ENCODE measurements around the gene PIEZO2. TPM values are rescaled to one million over a fixed set of nuclear protein-coding genes. Genes with fewer than 3 reads are reported as not detected.
"Not testable (repeated sequence)": the region's sequence is repeated elsewhere in the genome, so short reads cannot be mapped to it uniquely, and the experiment has no call there.

PIEZO2 gene
- total and polyA plus RNA-seq, 12 donors = 0.07 to 1.4 (median 0.25) TPM; not detected in 1

- Histone ChIP-seq H3K4me3 (no peak overlapping the region), H3K27ac (no peak overlapping the region), H3K27me3 (no peaks in the 10 kb centered on the region), H3K9me3 (peaks cover 0 to 8% (median 3%) of the 10 kb centered on the region in 11 donors), H3K4me1 (peaks cover 0 to 18% (median 5%) of the 10 kb centered on the region in 9 donors), H3K36me3 (no peaks in the 10 kb centered on the region)
- no peak for DNase-seq
- intact Hi-C loops (cut with DNase I) = no loop called here
- 68 to 73% methylated on average over 6 of the region's 6 CpGs for WGBS, 2 donors
- ATAC-seq = no peak
- TF ChIP-seq, protein P1, sequence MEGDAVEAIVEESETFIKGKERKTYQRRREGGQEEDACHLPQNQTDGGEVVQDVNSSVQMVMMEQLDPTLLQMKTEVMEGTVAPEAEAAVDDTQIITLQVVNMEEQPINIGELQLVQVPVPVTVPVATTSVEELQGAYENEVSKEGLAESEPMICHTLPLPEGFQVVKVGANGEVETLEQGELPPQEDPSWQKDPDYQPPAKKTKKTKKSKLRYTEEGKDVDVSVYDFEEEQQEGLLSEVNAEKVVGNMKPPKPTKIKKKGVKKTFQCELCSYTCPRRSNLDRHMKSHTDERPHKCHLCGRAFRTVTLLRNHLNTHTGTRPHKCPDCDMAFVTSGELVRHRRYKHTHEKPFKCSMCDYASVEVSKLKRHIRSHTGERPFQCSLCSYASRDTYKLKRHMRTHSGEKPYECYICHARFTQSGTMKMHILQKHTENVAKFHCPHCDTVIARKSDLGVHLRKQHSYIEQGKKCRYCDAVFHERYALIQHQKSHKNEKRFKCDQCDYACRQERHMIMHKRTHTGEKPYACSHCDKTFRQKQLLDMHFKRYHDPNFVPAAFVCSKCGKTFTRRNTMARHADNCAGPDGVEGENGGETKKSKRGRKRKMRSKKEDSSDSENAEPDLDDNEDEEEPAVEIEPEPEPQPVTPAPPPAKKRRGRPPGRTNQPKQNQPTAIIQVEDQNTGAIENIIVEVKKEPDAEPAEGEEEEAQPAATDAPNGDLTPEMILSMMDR (IDR thresholded peaks at IDR 0.05) = no peak
Observed at GRCh38 chr18:10939822-10940221, 209.5 kb downstream of the PIEZO2 start.

- TF ChIP-seq, protein P1 (IDR thresholded peaks at IDR 0.05) = no peak
- Histone ChIP-seq H3K9me3 (no peaks in the 10 kb centered on the region), H3K4me3 (no peak overlapping the region), H3K4me1 (peaks cover 0 to 18% (median 5%) of the 10 kb centered on the region in 9 donors), H3K27ac (no peak overlapping the region), H3K36me3 (no peaks in the 10 kb centered on the region), H3K27me3 (no peaks in the 10 kb centered on the region)
- WGBS, 2 donors = 60 to 65% methylated on average over 6 of the region's 6 CpGs
- intact Hi-C loops (cut with DNase I) = no loop called here
- no peak for ATAC-seq
- no peak for DNase-seq
Observed at GRCh38 chr18:10937743-10938640, 211.4 kb downstream of the PIEZO2 start.

DNA sequence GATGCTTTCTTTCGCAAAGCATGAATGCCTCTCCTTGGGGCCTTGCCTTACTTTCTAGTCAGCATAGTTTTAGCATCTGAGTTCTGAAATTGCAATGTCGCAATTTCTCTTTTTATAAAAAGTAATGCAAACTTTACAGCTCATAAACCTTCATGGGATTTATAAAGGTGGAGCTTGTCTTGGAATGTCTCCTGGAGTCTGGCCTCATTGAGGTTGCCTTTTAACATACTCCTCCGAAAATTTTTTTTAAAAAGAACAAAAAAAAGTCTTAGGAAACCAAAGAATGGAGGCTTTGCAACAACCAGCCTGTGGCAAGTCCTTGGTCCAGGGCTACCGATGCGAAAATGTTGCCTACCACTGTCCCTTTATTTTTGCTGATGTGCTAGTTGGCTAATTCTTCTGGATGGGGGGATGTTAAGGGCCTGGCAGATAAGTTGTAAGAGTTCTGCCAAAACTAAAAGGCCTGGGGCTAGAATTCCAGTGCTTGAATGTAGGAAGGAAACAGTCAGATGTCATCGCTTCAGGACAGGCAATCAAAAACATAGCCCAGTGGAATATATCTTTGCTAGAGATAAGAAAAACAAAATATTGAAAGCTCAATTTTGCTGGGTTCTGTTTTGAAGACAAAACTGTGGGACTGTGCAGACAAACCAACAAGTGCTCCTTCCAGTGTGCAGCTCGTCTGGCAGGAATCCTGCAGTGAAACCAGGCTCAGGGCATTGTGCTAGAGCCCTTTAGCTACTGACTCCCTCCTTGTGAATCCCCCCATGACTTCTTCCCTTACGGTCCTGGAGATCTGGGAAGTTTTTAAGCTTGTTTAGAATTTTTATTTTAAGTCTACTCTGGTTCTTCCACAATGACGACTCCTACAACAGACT lies 213.0 kb downstream of the PIEZO2 start:
- Histone ChIP-seq H3K4me3 (no peak overlapping the region), H3K36me3 (no peaks in the 10 kb centered on the region), H3K4me1 (peaks cover 0 to 18% (median 5%) of the 10 kb centered on the region in 9 donors), H3K9me3 (no peaks in the 10 kb centered on the region), H3K27ac (no peak overlapping the region), H3K27me3 (peaks cover 0 to 4% (median 0%) of the 10 kb centered on the region in 7 donors)
- ATAC-seq (peak in 1 of 8 donors; percentile 42), DNase-seq (no peak)
- TF ChIP-seq, protein P1 (IDR thresholded peaks at IDR 0.05) = no peak
- WGBS, 2 donors = 53 to 57% methylated on average over 9 of the region's 9 CpGs
- intact Hi-C loops (cut with DNase I) = no loop called here

DNA sequence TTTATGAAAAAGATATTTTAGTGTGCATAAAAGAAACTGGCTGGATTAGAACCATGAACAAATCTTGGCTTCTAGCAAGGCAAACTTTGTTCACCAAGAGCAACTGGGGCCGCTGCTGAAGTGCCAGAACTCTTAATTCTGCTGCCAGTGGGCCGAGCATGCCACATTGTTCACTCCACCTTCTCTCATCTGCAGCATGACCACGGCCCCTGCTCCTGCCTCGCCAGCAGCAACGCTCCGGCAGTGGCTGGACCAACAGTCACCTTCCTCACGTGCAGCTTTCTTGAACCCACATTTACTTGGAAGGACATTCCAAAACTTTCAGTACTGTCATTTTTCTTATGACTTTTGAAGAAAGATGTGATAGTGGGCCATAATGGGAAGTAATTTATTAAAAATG lies 213.8 kb downstream of the PIEZO2 start:
- H3K27me3 ChIP-seq = peaks cover 0 to 4% (median 0%) of the 10 kb centered on the region in 7 donors
- no peak for ATAC-seq
- intact Hi-C loops (cut with DNase I) = no loop called here
- WGBS, 2 donors = 93 to 95% methylated on average over 7 of the region's 7 CpGs
- no peak overlapping the region for H3K4me3 ChIP-seq
- H3K9me3 ChIP-seq = no peaks in the 10 kb centered on the region
- TF ChIP-seq, protein P1 (IDR thresholded peaks at IDR 0.05) = no peak
- H3K4me1 ChIP-seq = peaks cover 0 to 18% (median 5%) of the 10 kb centered on the region in 9 donors
- no peak for DNase-seq
- H3K27ac ChIP-seq = no peak overlapping the region
- H3K36me3 ChIP-seq = no peaks in the 10 kb centered on the region

DNA sequence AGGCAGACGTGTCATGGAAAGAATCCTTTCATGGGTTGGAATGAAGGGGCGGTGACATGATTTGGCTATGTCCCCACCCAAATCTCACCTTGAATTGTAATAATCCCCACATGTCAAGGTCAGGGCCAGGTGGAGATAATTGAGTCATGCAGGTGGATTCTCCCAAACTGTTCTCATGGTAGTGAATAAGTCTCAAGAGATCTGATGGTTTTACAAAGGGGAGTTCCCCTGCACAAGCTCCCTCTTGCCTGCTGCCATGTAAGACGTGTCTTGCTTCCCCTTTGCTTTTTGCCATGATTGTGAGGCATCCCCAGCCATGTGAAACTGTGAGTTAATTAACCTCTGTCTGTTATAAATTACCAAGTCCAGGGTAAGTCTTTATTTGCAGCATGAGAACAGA lies 215.7 kb downstream of the PIEZO2 start:
- ATAC-seq; DNase-seq; H3K27me3 ChIP-seq; intact Hi-C loops (cut with DNase I); H3K4me3 ChIP-seq; H3K9me3 ChIP-seq; H3K27ac ChIP-seq; H3K36me3 ChIP-seq: not testable (repeated sequence)
- peaks cover 0 to 18% (median 5%) of the 10 kb centered on the region in 9 donors for H3K4me1 ChIP-seq
- WGBS, 2 donors = 80 to 84% methylated on average over 3 of the region's 3 CpGs
